ENCODE results near the gene EFCAB8.
"Not testable (repeated sequence)": the region's sequence is repeated elsewhere in the genome, so short reads cannot be mapped to it uniquely, and the experiment has no call there.

Gene EFCAB8

GRCh38 chr20:32841174-32841573 is 17.5 kb upstream of the EFCAB8 start:
- DNase-seq (ENCODE audit: low read depth) = no peak

DNA sequence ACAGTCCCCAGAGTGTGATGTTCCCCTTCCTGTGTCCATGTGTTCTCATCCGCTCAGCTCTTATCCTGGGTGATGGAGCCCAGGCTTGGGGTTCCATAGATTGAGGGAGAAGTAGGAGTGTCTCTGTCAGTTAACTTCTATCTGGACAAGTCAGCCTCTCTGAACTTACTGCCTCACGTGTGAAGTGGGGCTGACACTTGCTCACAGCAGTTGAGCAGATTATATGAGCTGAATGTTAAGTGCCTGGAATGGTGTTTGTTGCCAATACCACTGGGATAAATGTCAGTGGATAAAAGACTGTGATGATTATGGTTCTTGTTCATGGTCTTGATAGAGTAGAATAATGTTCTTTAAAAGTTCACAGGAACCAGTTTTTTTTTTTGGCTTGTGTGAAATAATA is 17.1 kb upstream of the EFCAB8 start:
- no peak for DNase-seq (ENCODE audit: low read depth)

GRCh38 chr20:32842688-32843524 is 15.8 kb upstream of the EFCAB8 start:
- DNase-seq (ENCODE audit: low read depth) = no peak

DNA sequence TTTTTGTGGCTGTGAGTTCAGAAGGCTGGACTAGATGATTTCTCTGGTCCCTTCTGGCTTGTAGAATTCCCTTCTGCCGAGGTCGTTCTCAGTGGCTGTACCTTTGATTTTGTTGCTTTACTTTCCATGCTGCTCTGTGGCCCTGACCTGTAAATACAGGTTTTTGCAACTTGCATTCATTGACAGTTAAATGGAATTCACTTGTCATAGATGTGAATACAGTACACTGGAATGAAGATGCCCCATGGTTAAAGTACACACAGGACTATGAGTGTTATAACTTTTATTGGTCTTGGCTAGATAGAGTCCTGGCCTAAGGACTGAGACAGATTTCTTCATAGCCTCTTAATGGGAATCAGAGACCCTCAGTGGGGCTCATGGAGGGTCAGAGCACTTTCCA is 12.9 kb upstream of the EFCAB8 start:
- DNase-seq (ENCODE audit: low read depth) = no peak

DNA sequence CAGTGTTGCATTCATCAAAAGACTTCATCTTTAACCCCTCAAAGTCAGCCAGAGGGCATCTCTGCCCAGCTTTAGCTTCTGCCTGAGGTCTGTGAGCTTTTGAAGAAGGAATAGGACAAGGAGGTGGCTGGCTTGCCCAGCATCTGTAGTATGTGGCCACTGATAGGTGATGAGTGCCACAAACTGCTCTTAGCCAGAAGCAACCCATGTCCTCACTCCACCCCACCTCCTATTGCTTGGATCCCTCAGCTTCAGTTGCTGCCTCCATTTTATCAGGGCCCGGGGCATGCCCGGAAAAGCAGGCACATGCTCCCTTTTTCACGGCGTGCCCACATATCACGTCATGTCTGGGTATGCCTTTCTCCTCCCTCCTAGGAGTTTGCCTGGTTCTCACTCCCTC is 11.9 kb upstream of the EFCAB8 start:
- no peak for DNase-seq (ENCODE audit: low read depth)

GRCh38 chr20:32847964-32848363 is 10.8 kb upstream of the EFCAB8 start:
- no peak for DNase-seq (ENCODE audit: low read depth)

DNA sequence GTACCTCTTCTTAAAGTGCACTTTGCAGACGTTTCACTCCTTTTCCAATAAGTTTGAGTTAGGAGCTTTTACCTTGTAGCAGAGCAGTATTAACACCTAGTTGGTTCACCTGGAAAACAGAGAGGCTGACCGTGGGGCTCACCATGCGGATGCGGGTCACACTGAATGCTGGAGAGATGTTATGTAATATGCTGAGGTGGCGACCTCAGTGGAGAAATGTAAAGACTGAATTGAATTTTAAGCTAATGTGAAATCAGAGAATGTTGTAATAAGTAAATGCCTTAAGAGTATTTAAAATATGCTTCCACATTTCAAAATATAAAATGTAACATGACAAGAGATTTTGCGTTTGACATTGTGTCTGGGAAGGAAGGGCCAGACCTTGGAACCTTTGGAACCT is 9.9 kb upstream of the EFCAB8 start:
- no peak for DNase-seq (ENCODE audit: low read depth)

DNA sequence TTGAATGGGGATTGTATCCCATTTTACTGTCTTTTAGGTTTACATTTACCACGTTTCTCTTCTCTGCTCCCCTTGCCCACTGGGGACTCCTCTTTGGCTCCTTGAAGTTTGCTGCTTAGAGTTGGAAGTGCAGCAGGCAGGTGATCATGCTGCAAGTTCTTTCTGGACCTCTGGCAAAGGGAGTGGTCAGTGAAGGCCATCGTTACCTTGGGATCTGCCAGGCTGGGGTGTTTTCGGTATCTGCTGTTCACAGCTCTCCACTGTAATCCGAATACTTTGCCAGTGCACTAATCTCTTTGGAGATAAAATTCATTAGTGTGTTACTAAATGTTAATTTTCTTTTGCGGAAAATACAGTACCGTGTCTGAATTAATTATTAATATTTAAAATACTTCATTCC is 9.1 kb upstream of the EFCAB8 start:
- no peak for DNase-seq (ENCODE audit: low read depth)

DNA sequence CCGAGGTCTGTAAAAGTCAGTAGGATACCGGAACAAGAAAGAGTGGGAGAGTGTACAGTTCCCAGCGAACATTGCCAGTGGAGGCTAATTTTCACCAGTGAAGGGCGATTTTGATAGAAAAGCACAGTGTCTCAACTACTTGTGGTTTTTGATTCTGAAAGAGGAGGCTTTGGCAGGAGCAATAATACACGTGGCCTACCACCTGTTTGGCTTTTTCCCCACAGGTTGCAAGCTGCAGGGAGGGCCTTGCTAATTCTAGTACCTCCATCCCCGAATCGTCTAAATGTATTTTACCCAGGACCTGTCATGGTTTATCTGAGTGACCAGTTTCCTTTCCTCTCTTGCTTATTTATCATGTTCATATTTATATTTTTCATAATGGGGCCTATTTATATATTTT is 3.3 kb upstream of the EFCAB8 start:
- DNase-seq (ENCODE audit: low read depth) = no peak

DNA sequence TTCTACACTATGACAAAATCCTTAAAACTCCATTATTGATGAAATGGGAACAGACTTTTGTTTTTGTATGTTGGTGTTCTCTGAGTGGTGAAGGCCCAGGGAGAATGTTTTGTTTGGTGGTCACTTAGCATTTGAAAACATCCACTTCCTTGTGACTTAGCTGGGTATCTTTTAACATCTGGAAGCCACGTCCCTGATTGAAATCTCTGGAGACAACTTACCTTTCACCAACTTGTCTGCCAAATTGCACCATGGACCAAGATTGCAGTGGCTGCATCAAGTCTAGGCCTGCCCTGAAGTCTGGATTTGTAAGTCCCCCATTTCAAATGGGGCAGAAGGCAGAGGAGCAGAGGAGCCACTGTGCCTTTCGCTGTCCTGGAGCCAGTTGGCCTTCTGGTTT is 534 bp upstream of the EFCAB8 start:
- no peak for DNase-seq (ENCODE audit: low read depth)

DNA sequence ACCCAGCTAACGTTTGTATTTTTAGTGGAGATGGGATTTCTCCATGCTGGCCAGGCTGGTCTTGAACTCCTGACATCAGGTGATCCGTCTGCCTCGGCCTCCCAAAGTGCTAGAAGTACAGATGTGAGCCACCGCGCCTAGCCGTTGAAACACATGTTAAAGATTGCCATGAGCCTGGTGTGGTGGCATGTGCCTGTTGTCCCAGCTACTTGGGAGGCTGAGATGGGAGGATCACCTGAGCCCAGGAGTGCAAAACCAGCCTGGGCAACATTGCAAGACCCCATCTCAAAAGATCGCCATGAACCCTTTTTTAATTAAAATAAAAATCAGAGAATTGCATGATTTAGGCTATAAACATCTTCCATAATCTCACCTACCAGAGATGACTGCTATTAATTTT is 2.7 kb downstream of the EFCAB8 start:
- DNase-seq (ENCODE audit: low read depth) = no peak

GRCh38 chr20:32869562-32869961 is 10.8 kb downstream of the EFCAB8 start:
- DNase-seq (ENCODE audit: low read depth) = no peak

GRCh38 chr20:32870526-32870925 is 11.8 kb downstream of the EFCAB8 start:
- DNase-seq (ENCODE audit: low read depth) = not testable (repeated sequence)

DNA sequence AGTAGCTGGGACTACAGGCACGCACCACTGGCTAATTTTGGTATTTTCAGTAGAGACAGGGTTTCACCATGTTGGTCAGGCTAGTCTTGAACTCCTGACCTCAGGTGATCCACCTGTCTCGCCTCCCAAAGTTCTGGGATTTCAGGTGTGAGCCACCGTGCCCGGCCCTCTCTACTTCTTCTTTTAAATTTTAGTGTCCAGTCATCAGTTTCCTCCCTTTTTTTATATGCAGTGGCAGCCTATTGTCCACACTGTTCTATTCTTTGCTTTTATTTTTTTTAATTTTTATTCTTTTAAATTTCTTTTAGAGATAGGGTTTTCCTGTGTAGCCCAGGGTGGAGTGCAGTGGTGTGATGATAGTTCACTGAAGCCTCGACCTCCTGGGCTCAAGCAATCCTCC is 12.3 kb downstream of the EFCAB8 start:
- DNase-seq (ENCODE audit: low read depth) = no peak

DNA sequence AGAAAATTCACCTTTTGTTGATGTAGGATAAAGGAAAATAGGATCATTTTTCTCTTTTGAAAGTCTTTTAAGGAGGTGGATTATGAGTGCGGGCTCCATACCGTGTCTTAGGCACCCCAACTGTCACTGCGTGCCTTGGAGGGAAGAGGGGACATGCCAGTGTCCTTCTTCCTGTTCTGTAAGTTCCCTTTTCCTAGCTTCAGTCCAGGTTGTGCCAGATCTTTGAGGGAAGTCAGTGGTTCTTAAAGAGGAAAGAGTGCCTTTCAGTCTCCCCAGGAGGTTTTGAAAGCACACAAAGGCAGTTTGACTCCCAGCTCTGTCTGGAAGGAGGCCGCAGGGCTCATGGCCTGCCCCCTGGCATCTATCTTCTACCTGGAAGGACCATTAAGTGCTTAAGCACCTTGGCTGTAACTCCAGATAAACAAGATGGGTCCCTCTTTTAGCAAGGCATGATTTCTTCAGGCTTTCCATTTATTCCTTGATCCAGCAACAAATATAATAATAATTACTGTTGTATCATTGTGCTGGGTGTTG is 13.0 kb downstream of the EFCAB8 start:
- DNase-seq (ENCODE audit: low read depth) = no peak

- DNase-seq (ENCODE audit: low read depth) = no peak
These were observed 13.5 kb downstream of the EFCAB8 start for GRCh38 chr20:32872266-32872665.

DNA sequence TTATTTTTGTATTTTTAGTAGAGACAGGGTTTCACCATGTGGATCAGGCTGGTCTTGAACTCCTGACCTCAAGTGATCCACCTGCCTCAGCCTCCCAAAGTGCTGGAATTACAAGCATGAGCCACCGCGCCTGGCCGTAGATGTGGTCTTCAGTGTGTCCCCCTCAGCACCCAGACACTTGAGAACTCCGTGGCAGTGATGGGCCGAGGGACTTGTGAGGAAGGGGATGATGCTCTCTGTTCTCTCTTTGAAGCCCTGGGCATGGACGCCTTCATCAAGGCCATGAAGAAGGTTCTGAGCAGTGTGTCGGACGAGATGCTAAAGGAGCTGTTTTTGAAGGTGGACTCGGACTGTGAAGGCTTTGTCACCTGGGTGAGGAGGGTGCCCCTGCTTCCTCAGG is 16.9 kb downstream of the EFCAB8 start:
- DNase-seq (ENCODE audit: low read depth) = no peak

DNA sequence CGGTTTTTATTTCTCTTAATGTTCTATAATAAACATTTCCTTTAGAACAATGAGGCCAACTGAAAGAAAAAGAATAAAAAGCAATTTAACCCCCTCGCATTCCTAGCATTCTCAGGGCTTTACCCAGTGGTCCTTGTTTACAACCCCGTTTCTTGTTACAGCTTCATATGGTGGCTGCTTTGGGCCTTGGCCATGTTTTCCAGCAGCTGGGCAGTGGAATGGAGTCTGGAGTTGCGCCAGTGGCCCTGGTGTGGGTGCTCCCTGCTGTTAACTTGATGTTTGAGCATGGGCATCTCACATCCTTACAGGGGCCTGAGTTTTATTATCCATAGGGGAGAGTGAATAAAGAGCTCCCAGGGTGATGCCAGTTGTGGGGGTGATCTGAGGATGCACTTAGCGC is 18.8 kb downstream of the EFCAB8 start:
- no peak for DNase-seq (ENCODE audit: low read depth)

DNA sequence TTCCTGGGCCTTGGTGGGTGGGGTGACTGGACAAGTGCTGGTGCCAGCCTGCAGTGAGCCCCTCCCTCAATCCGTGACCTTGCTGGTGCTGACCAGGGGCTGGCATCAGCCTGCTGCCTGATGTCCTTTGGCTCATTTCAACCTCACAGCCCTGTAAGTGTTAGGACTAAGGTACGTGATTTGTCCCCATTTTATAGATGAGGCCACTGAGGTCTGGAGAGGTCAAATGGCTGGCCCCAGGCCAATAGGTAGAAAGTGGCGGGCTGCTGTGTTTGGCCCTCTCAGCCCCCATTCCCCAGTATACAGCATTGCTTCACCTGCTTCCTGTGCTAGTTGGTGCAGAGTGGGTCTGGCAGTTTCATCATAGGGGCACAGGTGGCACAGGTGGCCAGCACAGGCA is 20.1 kb downstream of the EFCAB8 start:
- DNase-seq (ENCODE audit: low read depth) = no peak

GRCh38 chr20:32879538-32879937 is 20.8 kb downstream of the EFCAB8 start:
- no peak for DNase-seq (ENCODE audit: low read depth)

DNA sequence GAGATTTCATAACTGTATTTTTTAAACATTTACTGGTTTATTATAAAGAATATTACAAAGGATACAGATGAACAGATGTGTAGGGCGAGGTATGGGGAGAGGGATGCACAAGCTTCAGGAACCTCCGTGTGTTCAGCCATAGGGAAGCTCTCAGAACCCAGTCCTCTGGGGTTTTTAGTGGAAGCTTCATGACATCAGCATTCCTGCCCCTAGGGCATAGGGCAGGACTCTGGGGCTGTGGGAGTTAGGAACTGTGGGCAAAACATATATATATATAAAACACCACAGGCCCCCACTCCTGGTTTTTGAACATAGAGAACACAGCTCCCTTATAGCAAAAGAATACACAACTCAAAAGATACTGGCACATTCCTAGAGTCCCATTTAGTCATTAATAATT is 21.9 kb downstream of the EFCAB8 start:
- DNase-seq (ENCODE audit: low read depth) = no peak

GRCh38 chr20:32883081-32883480 is 24.4 kb downstream of the EFCAB8 start:
- no peak for DNase-seq (ENCODE audit: low read depth)

GRCh38 chr20:32885185-32885584 is 26.5 kb downstream of the EFCAB8 start:
- no peak for DNase-seq (ENCODE audit: low read depth)

- DNase-seq (ENCODE audit: low read depth) = no peak
These were observed 27.2 kb downstream of the EFCAB8 start for GRCh38 chr20:32885952-32886351.
